ENCODE results near the gene MGARP.
A peak's percentile ranks its signal among the peaks of the same experiment; 100 is the strongest.
"Not testable (repeated sequence)": the region's sequence is repeated elsewhere in the genome, so short reads cannot be mapped to it uniquely, and the experiment has no call there.

MGARP gene

GRCh38 chr4:139295206-139295941, 15.3 kb upstream of the MGARP start:
- DNase-seq: peak; percentile 97

DNA sequence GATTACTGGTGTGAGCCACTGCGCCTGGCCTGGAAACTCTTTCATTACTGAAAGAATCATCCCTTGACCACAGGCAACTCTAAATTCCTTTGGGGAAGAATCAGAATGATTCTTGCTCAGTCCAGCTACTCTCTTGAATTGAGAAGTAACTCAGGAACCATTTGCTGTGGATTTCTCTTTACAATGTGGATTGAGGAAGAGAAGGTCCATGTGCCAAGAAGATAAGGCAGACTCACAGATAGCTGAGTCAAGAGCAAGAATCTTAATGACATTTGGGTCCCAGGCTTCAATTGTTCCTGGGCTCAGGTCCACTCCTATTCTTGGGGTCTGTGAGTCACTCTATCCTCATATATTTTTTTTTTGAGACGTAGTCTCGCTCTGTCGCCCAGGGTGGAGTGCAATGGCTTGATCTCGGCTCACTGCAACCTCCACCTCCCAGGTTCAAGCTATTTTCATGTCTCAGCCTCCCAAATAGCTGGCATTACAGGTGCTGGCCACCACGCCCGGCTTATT, 6.2 kb upstream of the MGARP start:
- DNase-seq: no peak

DNA sequence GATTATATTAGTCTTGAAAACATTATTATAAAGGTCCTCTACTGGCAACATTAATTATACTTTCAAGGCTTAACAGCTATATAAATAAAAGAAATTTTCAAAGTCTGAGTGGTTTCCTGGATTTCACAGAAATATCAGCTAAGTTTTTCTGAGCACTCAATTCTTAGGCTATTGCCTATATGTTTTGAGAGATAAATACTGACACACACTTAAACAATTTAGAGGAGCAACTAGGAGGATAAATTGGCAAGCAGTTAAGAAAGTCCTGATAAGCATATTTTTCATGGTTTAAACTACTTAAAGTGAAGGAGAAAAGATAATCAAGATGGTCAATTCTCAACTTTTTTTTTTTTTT, 2.7 kb upstream of the MGARP start:
- no peak for DNase-seq

- no peak for DNase-seq
Measured at GRCh38 chr4:139282065-139282720, 2.2 kb upstream of the MGARP start.

GRCh38 chr4:139278912-139279759, 889 bp downstream of the MGARP start:
- DNase-seq: no peak

- no peak for DNase-seq
Measured at GRCh38 chr4:139278485-139278884, 1.5 kb downstream of the MGARP start.

DNA sequence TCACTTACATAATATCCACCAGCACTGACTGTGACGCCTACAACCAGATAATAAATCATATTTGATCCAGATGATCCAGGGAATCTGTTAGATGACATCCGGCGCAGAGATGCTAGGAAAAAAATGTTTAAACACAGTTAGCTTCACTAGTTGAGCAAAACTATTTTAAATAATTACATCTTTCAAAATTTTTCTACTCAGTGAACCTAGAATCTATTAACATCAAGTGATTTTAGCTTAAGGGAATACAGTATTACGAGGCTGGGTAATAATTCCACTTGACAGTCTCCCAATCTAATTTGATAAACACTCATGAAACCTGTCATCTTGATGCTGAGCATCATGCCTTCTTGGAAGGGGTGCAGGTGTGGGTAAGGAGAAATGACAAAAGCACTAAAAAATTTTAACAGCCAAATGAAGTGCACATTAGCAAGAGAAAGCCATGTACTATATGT, 4.7 kb downstream of the MGARP start:
- no peak for DNase-seq

GRCh38 chr4:139274790-139275189, 5.2 kb downstream of the MGARP start:
- no peak for DNase-seq

- DNase-seq: no peak
Measured at GRCh38 chr4:139273835-139274234, 6.2 kb downstream of the MGARP start.

DNA sequence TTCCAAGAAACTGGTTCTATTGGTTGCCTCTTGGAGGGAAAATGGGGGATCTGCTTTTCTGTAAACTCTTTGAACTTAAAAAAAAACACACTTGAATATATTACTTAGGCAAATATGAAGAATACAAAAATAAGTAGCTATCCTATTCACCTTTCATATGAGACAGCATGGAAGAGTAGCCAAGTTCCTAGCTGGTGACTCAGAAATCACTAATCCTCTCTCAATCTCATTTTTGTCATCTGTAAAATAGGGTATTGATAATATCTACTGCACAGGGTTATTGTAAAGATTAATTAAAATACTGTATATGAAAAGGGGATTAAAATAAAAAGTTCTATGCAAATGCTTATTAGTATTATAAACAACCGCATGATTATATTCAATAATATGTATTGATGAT, 12.7 kb downstream of the MGARP start:
- no peak for DNase-seq

- DNase-seq: peak; percentile 75
Measured at GRCh38 chr4:139266583-139267257, 13.3 kb downstream of the MGARP start.

GRCh38 chr4:139266208-139266582, 13.8 kb downstream of the MGARP start:
- no peak for DNase-seq

DNA sequence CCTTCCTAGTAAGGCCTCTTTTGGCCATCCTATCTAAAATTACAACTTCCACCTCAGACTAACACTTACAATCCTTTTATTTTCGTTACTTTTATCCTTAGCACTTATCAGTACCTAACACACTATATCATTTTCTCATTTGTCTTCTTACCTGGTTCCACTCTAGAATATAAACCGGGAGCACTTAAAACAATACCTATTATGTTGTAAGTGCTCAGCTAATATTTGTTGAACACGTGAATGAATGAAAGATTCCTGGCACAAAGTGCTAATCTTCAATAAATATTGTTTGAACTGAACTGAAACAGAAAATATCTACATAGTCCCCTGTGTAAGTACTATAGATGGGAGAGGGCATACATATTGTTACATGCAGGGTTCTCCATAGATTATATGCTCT, 14.4 kb downstream of the MGARP start:
- no peak for DNase-seq

GRCh38 chr4:139256349-139256748, 23.7 kb downstream of the MGARP start:
- DNase-seq: no peak

DNA sequence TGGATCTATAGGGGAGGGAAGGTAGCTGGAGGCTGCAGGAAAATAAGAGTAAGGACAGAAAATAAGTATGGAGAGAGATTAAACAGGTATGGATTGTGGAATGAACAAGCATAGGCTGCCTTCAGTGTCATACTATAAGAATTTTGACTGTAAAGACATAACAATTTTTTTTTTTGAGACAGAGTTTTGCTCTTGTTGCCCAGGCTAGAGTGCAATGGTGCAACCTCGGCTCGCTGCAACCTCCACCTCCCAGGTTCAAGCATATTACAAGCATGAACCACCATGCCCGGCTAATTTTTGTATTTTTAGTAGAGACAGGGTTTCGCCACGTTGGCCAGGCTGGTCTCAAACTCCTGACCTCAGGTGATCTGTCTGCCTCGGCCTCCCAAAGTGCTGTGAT, 24.4 kb downstream of the MGARP start:
- DNase-seq: not testable (repeated sequence)

DNA sequence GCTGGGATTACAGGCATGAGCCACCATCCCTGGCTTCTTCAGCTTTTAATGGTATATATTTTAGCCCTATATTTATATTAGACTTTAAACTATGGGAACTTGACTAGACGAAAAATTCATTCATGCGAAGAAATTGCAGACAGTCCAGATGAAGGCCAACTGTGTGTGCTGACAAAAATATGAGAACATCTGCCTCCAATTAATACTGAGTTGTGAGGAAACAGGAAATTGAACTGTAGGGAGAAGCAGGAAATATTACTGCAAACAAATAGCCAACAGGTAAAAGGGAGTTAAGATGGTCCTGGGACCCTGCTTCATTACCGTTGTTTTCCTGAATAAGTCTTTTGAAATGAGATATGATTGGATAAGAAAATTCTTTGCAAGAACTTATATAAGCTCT, 26.3 kb downstream of the MGARP start:
- no peak for DNase-seq

DNA sequence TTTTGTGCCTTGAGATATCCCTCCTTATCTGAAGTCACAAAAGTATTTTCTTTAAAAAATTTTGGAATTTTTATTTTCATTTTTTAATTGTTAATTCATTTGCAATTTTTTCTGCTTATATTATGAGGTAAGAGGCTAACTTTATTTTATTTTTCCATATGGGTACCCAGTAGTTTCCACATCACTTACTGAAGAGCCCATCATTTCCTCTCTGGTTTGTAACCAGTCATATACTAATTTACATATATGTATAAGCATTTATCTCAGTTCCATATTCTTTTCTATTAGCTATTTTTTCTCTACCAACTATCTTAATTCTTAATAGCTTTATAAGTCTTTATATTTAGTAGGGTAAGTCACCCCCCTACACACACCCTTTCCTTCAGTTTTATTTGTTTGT, 27.0 kb downstream of the MGARP start:
- no peak for DNase-seq

GRCh38 chr4:139247700-139248238, 32.3 kb downstream of the MGARP start:
- no peak for DNase-seq

GRCh38 chr4:139247241-139247640, 32.8 kb downstream of the MGARP start:
- no peak for DNase-seq

DNA sequence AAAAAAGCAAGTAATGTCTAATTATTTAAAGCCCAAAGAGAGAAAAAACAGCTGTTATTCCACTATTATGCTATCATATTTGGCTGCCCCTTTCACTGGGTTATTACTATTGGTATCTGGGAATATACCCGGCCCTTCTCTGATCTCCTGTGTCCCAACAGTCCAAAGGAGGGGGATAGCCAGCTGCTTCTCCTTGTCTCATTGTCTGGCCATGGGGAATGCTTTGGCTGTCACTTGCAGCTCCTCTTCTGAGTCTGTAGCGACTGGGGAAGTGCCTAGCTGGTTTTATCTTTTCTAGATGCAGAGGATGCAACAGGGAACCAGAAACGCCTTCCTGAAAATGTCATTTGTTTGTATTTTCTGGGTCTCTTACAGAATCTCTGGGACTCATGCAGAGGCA, 33.9 kb downstream of the MGARP start:
- DNase-seq: no peak

DNA sequence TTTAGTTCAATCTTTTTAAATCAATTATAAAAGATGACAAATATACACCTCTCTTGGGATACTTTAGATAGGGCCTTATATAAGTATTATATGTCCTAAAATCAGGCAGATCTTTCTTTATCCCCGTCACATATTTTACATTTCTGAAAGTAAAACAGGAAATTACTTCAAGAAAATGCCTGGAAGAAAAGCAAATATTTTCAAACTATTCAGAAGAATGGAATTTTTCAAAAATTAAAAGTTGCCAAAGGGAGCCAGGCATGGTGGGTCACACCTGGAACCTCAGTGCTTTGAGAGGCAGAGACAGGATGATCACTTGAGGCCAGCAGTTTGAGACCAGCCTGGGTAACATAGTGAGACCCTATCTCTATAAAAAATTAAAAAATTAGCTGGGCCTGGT, 34.4 kb downstream of the MGARP start:
- no peak for DNase-seq

DNA sequence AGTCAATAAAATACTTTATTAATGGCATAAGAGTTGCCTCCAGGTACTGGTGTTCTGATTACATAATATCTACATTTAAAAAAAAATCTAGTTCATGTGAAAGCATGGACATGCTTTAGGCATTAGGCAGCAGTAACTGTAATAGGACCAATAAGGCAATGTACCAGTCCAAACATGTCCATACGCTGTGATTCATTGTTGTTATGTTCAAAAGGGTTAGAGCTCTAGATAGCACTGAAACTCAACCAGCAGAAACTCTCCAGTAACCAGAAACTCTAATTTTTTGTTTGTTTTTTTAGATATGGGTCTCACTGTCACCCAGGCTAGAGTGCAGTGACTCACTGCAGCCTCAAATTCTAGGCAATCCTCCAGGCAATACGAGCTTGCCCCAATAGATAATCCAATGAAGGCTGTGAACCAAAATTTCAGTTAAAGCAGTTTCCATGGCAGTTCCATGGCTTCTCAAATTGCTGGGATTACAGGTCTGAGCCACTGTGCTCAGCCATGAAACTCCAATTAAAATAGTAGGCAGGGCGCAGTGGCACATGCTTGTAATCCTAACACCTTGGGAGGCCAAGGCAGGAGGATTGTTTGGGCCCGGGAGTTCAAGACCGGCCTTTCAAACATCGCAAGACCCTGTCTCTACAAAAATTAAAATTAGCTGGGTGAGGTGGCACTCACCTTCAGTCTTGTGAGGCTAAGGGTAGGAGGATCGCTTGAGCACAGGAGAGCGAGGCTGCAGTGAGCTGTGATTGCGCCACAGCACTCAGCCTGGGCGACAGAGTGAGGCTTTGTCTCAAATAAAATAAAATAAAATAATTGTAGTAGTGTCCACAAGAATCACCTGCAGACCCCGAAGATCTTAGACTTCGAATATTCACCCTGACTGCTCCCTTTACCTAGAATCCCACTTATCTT, 36.3 kb downstream of the MGARP start:
- DNase-seq: no peak
